ENCODE measurements around the gene SLC2A14.
A peak's percentile ranks its signal among the peaks of the same experiment; 100 is the strongest.
"Not testable (repeated sequence)": the region's sequence is repeated elsewhere in the genome, so short reads cannot be mapped to it uniquely, and the experiment has no call there.

SLC2A14 gene

DNA sequence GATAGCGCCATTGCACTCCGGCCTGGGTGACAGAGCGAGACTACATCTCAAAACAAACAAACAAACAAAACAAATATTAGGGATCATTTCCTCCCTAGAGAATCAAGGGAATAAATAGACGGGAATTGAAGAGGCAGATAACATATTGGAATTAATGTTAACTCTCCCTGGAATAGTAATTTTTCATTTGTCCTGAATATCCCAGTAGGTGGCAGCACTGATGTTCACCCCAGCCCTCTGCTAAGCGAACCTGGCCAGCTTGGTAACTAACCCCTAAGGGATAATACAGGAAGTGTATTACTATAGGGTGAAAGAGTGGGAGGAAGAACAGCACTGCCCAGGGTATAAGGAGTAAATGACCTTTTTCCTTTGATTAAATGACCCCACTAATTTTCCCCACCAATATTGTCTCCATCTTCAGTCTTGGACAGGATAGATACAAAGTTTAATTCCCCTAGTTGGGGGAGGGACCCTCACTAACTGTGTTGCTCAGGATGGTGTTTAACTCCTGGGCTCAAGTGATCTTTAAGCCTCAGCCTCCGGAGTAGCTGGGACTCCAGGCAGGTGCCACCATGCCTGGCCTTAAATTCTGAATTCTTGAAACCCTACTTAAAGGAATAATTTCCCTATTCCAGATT lies 40.5 kb downstream of the SLC2A14 start:
- DNase-seq = no peak

DNA sequence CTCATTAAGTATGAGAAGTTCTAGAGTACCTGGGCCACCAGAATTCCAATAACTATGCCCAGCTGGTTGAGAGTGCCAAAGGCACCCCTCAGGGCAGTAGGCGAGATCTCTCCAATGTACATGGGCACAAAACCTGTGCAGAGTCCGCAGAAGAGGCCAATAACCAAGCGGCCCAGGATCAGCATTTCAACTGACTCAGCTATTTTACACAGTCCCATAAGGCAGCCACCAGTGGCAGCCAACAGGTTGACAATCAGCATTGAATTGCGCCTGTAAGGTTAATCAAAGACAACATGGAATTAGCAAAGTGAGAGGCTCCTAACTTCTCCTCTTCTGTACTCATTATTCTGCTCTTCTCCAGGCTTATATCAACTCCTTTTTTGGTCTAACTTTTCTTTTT lies 43.0 kb downstream of the SLC2A14 start:
- DNase-seq = not testable (repeated sequence)

DNA sequence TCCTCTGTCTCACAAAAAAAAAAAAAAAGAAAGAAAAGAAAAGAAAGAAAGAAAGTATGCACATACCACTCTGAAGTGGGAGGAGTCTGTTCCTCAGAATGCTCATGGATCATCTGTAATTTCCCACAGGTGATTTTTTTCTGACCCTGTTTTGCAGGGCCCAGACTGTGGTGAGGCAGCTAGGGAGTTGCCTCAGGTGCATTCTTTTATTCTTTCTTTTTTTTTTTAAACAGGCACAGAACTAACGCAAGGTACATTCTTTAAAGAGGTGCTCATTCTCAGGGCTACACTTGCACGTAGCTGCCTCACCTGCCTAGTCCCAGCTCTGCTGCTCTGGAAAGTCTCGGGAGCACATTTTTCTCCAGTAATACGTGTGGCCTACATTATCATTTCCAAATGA lies 47.0 kb downstream of the SLC2A14 start:
- DNase-seq = not testable (repeated sequence)

DNA sequence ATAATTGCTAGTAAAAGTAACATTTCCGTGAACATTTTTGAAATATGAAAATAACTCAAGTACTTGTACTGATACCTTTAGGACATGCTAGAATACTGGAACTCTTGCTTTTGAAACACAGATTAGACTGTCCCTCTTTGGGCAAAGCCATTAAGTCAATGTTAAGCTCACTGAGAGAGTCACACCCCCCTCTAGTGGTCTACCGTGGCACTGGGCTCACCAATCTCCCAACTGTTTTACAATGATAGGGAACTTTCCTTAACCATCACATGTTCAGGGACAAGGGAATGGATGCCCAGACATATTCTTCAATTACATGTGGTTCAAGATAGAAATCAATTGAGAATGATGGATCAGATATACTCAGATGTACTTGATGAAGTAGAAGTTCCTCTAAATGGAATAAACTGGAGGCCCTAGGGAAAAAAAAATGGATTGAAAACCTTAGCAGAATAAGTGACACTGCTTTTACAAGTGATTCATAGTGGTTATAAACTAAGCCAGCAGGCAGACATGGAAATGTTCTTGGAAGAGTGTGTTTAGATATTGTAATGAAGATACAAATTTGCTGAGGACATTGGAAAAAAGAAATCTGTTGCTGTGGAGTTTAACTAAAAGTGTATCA lies 65.7 kb downstream of the SLC2A14 start:
- DNase-seq = peak; percentile 67

DNA sequence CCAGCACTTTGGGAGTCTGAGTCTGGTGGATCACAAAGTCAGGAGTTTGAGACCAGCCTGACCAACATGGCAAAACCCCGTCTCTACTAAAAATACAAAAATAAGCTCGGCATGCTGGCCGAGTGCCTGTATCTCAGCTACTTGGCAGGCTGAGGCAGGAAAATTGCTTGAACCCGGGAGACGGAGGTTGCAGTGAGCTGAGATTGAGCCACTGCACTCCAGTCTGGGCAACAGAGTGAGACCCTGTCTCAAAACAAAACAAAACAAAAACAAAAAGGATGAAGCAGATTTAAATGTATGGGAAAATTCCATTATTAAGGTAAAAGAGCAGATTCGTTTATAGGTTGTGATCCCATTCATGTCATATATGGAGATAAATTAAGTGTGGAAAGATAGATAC lies 66.4 kb downstream of the SLC2A14 start:
- not testable (repeated sequence) for DNase-seq

DNA sequence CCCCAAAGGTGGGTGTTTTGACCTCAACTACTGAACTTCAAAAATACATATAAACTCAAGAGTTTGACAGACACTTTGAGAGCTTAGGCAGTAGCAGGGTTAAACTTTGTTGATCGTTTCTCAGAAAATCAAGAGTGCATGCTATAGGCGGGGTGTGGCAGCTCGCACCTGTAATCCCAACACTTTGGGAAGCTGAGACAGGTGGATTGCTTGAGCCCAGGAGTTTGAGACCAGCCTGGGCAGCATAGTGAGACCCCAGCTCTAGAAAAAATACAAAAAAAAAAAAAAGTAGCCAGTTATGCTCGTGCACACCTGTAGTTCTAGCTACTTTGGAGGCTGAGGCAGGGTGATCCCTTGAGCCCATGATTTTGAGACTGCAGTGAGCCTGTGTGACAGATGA lies 71.3 kb downstream of the SLC2A14 start:
- DNase-seq = no peak

DNA sequence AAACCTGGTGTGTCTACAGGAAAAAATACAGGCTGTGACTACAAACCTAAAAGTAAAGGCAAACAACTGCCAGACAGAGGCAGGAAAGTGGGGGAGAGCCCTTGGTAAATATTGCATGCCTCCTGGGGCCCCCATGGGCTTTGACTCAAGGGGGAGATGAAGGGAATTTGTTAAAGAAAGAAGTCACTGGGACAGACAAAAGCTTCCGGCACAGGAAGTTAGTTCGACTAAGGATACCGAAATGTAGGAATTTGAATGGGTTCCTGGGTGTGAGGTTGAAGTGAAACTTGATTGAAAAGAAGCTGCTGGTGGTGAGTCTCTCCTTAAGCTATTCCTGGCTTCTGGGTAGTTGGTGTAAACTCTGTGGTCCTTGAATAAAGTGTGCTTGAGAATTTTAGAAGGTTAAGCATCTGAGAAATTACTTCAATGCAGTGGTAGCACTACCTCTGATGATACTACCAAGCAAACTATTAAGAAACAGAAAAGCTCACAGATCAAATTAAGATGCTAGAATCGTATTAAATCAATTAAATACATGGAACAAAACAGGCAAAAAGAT lies 73.9 kb downstream of the SLC2A14 start:
- DNase-seq = not testable (repeated sequence)

DNA sequence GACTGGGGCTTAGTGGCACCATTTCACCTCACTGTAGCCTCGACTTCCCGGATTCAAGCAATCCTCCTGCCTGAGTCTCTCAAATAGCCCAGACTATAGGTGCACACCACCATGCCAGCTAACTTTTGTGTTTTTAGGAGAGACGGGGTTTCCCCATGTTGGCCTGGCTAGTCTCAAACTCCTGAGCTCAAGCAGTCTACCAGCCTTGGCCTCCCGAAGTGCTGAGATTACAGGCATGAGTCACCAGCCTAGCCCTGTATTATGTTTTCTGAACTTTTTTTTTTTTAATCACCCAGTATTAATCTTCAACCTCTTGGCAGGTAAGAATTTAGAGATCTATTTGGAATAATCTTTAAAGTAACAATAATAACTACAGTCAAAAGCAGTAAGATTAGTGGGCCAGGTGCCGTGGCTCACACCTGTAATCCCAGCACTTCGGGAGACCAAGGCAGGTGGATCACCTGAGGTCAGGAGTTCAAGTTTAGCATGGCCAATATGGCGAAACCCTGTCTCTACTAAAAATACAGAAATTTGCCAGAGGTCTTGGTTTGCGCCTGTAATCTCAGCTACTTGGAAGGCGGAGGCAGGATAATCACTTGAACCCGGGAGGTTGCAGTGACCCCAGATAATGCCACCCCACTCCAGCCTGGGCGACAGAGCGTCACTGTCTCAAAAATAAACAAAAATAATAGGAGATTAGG lies 74.9 kb downstream of the SLC2A14 start:
- no peak for DNase-seq

DNA sequence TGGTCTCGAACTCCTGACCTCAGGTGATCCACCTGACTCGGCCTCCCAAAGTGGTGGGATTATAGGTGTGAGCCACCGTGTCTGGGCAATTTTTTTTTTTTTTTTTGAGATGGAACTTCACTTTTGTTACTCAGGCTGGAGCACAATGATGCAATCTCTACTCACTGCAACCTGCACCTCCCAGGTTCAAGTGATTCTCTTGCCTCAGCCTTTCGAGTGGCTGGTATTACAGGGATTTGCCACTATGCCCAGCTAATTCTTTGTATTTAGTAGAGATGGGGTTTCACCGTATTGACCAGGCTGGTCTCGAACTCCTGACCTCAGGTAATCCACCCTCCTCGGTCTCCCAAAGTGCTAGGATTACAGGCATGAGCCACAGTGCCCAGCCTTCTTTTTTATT lies 75.4 kb downstream of the SLC2A14 start:
- not testable (repeated sequence) for DNase-seq

DNA sequence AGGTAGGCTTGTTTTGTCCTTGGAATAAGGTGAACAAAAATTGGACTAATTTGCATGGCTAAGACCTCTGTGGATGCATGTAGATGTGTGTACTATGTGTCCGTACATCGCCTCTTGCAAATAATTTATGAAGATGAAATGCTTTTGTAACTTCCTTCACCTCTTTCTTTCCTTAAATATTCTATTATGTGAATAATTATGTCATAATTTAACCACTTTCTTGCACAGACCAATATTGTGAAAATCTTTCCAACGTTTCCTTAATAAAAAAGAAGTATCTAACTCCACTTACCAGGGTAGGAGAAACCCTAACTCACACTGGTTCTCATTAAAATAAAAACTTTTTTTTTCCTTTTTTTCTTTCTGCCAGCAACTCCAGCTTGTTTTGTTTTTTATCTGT lies 79.5 kb downstream of the SLC2A14 start:
- no peak for DNase-seq

DNA sequence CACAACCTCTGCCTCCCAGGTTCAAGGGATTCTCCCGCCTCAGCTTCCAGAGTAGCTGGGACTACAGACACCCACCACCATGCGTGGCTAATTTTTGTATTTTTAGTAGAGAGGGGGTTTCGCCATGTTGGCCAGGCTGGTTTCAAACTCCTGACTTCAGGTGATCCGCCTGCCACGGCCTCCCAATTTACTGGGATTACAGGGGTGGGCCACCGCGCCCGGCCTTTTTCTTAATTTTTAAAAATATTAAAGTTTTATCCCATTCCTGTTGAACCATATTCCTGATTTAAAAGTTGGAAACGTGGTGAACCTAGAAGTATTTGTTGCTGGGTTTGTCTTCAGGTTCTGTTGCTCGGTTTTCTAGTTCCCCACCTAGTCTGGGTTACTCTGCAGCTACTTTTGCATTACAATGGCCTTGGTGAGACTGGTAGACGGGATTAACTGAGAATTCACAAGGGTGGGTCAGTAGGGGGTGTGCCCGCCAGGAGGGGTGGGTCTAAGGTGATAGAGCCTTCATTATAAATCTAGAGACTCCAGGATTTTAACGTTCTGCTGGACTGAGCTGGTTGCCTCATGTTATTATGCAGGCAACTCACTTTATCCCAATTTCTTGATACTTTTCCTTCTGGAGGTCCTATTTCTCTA lies 83.7 kb downstream of the SLC2A14 start, which contains the start of gene NANOG:
Gene NANOG, plus strand, starts transcription at position 519 of the 645 bp plus-strand sequence. CDS start 213 bp downstream, outside the sequence.
- not testable (repeated sequence) for DNase-seq

DNA sequence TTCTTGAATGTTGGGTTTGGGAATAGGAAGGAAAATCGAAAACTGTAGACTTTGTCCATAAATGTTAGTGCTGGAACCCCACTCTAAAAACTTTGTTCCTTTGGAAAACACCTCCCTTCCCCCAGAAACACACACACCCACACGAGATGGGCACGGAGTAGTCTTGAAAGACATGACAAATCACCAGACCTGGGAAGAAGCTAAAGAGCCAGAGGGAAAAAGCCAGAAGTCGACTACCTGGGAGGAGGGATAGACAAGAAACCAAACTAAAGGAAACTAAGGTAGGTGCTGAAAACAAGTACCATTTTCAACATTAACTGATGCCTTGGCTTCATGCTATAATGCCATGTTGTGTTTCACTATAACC lies 84.4 kb downstream of the SLC2A14 start:
- no peak for DNase-seq

DNA sequence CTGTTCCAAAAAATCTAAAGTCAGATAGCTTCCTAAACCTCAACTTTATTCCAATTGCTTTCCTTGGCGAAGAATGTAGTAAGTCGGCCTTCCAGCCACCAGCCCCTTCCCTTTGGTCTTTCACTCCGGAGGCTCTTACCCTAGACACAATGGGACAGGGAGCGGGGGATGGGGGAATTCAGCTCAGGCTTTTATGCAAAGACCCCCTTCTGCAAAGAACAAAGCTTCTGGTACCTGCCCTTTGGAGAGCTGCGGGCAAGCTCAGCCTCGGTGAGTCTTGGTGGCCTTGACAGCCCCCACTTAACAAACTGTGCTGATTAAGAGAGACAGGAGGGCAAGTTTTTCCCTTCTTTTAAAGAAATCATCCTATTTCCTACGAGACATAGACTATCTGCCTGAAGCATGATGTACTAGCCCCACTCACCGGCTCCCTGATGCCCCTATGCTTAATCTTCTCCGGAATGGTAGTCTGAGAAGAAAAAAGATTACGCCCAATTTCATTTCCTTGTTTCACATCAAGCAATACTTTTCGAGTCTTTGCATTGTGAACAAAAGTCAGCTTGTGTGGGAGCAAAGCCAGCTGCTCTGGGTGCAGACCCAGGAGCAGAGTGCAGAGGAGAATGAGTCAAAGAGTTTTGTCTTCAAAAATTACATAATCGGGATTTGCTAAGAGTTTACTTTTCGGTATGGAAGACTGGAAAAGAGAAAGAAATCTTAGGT lies 85.0 kb downstream of the SLC2A14 start:
- no peak for DNase-seq

DNA sequence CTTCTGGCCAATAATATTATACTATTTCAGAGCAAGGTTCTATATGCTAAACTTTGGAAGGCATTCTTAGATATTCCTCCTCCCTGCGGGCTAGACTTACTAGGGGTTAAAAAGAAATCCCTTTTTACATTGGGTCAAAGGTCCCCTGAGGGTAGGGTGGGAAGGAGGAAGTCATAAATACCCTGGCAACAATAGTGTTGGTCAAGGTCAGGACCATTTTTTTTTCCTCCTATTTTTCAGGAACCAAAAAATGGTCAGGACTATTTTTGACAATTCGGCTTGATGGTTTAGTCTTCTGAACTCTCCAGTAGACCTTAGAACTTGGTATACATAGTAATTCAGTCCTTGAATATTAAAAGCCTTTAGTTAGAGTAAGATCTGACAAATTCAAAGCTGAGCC lies 88.0 kb downstream of the SLC2A14 start:
- DNase-seq = no peak

DNA sequence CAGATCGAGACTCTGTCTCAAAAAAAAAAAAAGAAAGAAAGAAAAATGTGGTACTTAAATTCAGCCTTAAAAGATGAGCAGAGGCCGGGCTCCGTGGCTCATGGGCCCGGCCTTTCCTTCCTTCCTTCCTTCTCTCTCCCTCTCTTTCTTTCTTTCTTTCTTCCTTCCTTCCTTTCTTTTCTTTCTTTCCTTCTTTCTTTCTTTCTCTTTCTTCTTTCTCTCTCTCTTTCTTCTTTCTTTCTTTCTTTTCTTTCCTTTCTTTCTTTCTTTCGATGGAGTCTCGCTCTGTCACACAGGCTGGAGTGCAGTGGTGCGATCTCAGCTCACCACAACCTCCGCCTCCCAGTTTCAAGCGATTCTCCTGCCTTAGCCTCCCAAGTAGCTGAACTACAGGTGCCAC lies 89.3 kb downstream of the SLC2A14 start:
- not testable (repeated sequence) for DNase-seq

DNA sequence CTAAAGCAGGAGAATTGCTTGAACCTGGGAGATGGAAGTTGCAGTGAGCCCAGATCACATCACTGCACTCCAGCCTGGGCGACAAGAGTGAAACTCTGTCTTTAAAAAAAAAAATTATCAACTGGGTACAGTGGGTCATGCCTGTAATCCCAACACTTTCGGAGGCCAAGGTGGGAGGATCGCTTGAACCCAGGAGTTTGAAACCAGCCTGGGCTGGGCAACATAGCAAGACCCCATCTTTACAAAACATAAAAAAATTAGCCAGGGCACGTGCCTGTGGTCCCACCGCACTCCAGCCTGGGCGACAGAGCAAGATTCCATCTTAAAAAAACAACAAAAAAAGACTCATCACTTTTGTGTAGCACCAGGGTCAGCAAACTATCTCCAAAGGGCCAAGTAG lies 90.7 kb downstream of the SLC2A14 start:
- no peak for DNase-seq

DNA sequence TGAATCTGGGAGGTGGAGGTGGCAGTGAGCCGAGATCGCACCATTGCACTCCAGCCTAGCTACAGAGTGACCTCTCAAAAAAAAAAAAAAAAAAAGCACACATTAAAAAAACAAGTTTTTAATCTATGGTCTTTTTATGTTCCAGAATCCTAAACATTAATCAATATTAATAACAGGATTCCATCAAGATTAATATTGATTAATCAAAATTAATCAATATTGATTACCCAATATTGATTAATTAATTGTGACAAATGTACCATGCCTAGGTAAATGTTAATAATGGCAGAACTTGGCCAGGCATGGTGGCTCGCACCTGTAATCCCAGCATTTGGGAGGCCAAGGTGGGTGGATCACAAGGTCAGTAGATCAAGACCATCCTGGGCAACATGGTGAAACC lies 91.4 kb downstream of the SLC2A14 start:
- DNase-seq = no peak

DNA sequence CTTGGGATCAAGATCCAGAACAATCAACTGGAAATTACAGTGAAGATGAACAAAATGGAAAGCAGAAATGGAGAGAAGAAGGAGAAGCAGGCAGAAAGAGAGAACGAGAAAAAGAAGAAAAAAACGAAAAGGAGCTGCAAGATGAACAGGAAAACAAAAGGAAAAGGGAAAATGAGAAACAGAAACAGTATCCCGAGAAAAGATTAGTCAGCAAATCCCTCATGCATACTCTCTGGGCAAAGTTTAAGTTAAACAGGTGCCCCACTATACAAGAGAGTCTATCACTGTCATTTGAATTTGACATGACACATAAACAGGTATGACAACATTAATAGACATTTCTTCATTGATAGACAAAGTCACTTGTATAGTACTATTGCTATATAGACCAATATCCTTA lies 102.7 kb downstream of the SLC2A14 start:
- no peak for DNase-seq
